PC-3 (cell line): ENCODE measurements around the gene LAMTOR2.

Experiments used
- EZH2phosphoT487 ChIP-seq: fragments of 300-600 bp; sonication (generic); IDR thresholded peaks from 2 replicates; pipeline ENCODE4 v1.6.1; 2018; ENCODE audit warnings: mild to moderate bottlenecking, antibody characterized with exemption, low read length, borderline replicate concordance
- TF ChIP-seq, protein P1 (sequence below): fragments of 300-600 bp; sonication (generic); conservative IDR thresholded peaks from 2 replicates; pipeline ENCODE4 v1.5.1; 2017; ENCODE audit warnings: antibody characterized with exemption, low read depth, mild to moderate bottlenecking, low read length

DNA sequence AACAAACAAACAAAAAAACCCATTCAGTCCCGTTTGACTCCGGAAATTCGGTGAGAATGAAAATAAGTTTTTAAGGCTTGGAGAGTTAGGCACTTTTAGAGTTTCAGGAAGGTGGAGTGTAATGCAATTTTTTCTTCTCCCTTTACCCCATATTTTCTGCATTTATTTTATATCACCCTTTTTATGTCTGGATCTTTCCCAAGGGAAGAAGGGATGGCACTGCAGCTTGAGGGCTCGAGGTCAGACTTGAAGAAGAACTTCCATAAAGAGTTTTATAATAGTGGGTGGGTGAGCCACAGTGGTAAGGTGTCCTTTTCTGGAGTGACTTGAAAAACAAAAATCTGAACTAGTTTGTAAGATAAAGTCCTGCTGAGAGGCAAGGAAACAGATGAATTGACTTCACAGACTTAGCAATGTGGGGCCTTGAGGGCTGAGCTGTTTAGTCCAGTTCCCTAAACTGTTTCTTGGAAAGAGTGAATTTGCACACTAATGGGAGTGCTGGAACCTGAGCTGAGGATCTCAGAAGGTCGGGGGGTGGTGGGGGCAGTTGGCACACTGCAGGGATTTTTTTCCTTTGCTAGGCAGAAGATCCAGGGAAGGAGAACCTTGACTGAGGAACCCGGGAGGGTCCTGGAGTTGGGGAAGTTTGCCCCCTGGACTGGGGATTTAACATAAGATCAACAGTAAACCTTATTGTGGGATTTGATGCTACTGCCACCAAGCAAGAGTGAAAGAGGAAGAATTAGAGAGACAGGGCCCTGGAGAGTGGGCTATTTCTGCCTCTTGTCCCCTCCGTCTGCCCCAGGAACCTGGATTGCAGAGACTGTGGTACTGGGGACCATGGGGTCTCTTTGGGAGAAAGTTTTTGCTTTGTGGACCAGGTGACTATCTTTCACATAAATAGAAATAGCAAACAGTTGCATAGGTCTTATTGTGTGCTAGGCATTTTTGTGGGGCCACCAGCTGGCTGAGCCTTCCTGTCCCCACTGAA lies 29.5 kb downstream of the LAMTOR2 start:
- TF ChIP-seq, protein P1, sequence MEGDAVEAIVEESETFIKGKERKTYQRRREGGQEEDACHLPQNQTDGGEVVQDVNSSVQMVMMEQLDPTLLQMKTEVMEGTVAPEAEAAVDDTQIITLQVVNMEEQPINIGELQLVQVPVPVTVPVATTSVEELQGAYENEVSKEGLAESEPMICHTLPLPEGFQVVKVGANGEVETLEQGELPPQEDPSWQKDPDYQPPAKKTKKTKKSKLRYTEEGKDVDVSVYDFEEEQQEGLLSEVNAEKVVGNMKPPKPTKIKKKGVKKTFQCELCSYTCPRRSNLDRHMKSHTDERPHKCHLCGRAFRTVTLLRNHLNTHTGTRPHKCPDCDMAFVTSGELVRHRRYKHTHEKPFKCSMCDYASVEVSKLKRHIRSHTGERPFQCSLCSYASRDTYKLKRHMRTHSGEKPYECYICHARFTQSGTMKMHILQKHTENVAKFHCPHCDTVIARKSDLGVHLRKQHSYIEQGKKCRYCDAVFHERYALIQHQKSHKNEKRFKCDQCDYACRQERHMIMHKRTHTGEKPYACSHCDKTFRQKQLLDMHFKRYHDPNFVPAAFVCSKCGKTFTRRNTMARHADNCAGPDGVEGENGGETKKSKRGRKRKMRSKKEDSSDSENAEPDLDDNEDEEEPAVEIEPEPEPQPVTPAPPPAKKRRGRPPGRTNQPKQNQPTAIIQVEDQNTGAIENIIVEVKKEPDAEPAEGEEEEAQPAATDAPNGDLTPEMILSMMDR, result no peak
- TF ChIP-seq EZH2phosphoT487, result no peak
